NCI-H2196 (cell line): ENCODE data around the gene OR4C12.
"Not testable (repeated sequence)": the region's sequence is repeated elsewhere in the genome, so short reads cannot be mapped to it uniquely, and the experiment has no call there.

Experiments
- DNase-seq: peaks from one replicate; lab custom pipeline; 2025; ENCODE audit not compliant: unreplicated experiment; lab: John Stamatoyannopoulos, UW

Gene OR4C12

GRCh38 chr11:49982435-49982834 lies at the start of gene OR4C12:
TSS of gene OR4C12 (minus strand) at chr11:49982535. CDS start at chr11:49982501, 34 bp downstream.
- not testable (repeated sequence) for DNase-seq

- DNase-seq, result no peak
These were observed 47.9 kb upstream of the OR4C12 start for GRCh38 chr11:50030193-50030592.

- DNase-seq, result peak; percentile 90
These were observed 13.2 kb upstream of the OR4C12 start for GRCh38 chr11:49995565-49995964.

- DNase-seq, result not testable (repeated sequence)
These were observed 8.9 kb downstream of the OR4C12 start for GRCh38 chr11:49973439-49973838.

- no peak for DNase-seq
These were observed 30.2 kb downstream of the OR4C12 start, which contains the start of gene OR4C13 for GRCh38 chr11:49952091-49952490. TSS of gene OR4C13 (plus strand) at chr11:49952391. CDS start at chr11:49952423, 32 bp downstream.

- not testable (repeated sequence) for DNase-seq
These were observed 33.6 kb downstream of the OR4C12 start for GRCh38 chr11:49948701-49949100.
